Measurements from ENCODE around the gene SSR2.
A peak's percentile ranks its signal among the peaks of the same experiment; 100 is the strongest.

The SSR2 gene

DNA sequence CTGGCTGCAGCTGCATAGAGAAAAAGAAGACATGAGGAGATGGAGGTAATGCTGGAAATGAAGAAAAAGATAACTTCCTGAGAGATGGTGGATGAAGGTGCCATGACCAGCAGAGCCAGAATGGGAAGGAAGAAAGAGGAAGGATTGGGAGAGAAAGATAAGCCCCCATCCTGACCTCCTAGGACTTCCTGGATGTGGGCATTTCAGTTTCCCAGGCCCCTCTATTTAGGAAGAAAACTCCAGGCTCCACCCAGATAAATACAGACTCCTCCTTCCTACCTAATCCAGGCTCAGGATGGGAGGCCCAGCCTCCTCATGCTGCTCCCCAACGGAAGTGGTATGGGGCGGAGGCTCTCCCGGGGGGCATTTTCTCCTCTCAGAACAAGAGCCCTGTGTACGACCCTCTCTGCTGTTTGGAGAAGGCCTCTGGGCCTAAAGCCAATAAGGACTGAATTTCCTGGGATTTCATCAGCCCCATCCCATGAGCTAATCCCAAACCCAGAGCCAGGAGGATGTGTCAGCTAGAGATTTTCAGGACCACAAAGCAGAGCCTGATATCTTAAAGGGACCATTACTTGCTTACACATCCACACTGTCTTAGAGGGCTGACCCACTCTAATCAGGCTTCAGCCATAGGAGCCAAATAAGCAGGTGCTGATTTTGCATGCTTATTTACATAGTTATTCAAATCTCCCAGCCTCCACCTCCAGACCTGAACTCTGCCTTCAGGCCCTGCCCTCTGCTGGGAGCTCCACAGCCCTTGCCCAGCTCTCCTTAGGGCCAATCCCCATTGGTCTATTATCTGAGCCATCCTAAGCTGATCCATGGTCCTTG is 37.3 kb downstream of the SSR2 start (continued):
- TF ChIP-seq, protein P1, sequence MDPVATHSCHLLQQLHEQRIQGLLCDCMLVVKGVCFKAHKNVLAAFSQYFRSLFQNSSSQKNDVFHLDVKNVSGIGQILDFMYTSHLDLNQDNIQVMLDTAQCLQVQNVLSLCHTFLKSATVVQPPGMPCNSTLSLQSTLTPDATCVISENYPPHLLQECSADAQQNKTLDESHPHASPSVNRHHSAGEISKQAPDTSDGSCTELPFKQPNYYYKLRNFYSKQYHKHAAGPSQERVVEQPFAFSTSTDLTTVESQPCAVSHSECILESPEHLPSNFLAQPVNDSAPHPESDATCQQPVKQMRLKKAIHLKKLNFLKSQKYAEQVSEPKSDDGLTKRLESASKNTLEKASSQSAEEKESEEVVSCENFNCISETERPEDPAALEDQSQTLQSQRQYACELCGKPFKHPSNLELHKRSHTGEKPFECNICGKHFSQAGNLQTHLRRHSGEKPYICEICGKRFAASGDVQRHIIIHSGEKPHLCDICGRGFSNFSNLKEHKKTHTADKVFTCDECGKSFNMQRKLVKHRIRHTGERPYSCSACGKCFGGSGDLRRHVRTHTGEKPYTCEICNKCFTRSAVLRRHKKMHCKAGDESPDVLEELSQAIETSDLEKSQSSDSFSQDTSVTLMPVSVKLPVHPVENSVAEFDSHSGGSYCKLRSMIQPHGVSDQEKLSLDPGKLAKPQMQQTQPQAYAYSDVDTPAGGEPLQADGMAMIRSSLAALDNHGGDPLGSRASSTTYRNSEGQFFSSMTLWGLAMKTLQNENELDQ (tag by site-specific recombination; IDR thresholded peaks at IDR 0.05; ENCODE audit: low read depth) = no peak
- TF ChIP-seq GLIS2 (tag by site-specific recombination; IDR thresholded peaks at IDR 0.05) = peak; percentile 55
- peak; percentile 38; the same call in 1 of the 2 replicates for TF ChIP-seq ZIC2 (tag by site-specific recombination; IDR thresholded peaks at IDR 0.05)
- no peak for TF ChIP-seq ZNF274 (IDR thresholded peaks at IDR 0.05; ENCODE audit: low read length)
- TF ChIP-seq ZNF274 (tag by site-specific recombination; IDR thresholded peaks at IDR 0.05; ENCODE audit: borderline replicate concordance) = no peak
- TF ChIP-seq ZBTB8A (tag by site-specific recombination; IDR thresholded peaks at IDR 0.05) = peak; percentile 70
- TF ChIP-seq BCL11B (tag by site-specific recombination; IDR thresholded peaks at IDR 0.05; ENCODE audit: low read depth) = no peak
- TF ChIP-seq OVOL3 (tag by site-specific recombination; IDR thresholded peaks at IDR 0.05) = no peak
- TF ChIP-seq FEZF1 (tag by site-specific recombination; IDR thresholded peaks at IDR 0.05) = 0 out of 2 replicates have a peak, but pooled peaks have one; percentile 26
- TF ChIP-seq ZNF830 (tag by site-specific recombination; IDR thresholded peaks at IDR 0.05; ENCODE audit: low read depth) = no peak
- no peak for TF ChIP-seq ZNF548 (tag by site-specific recombination; IDR thresholded peaks at IDR 0.05)
- TF ChIP-seq, protein P2, sequence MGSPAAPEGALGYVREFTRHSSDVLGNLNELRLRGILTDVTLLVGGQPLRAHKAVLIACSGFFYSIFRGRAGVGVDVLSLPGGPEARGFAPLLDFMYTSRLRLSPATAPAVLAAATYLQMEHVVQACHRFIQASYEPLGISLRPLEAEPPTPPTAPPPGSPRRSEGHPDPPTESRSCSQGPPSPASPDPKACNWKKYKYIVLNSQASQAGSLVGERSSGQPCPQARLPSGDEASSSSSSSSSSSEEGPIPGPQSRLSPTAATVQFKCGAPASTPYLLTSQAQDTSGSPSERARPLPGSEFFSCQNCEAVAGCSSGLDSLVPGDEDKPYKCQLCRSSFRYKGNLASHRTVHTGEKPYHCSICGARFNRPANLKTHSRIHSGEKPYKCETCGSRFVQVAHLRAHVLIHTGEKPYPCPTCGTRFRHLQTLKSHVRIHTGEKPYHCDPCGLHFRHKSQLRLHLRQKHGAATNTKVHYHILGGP (tag by site-specific recombination; IDR thresholded peaks at IDR 0.05) = no peak
- TF ChIP-seq ZNF654 (tag by site-specific recombination; IDR thresholded peaks at IDR 0.05; ENCODE audit: low read depth) = no peak
- TF ChIP-seq ZNF221 (tag by site-specific recombination; IDR thresholded peaks at IDR 0.05; ENCODE audit: borderline replicate concordance) = 0 out of 2 replicates have a peak, but pooled peaks have one; percentile 18
- TF ChIP-seq KLF7 (tag by site-specific recombination; IDR thresholded peaks at IDR 0.05; ENCODE audit: borderline replicate concordance) = no peak
- TF ChIP-seq ZNF366 (tag by site-specific recombination; conservative IDR thresholded peaks at IDR 0.05) = peak; percentile 93
- TF ChIP-seq SETDB1 (IDR thresholded peaks at IDR 0.05; ENCODE audit: insufficient read length, low read length) = no peak
- TF ChIP-seq ZNF670 (tag by site-specific recombination; IDR thresholded peaks at IDR 0.05; ENCODE audit: low read depth) = no peak
- TF ChIP-seq ZNF354C (tag by site-specific recombination; IDR thresholded peaks at IDR 0.05; ENCODE audit: borderline replicate concordance, low read depth) = no peak
- TF ChIP-seq ZNF266 (tag by site-specific recombination; IDR thresholded peaks at IDR 0.05; ENCODE audit: low read depth) = no peak
- no peak for TF ChIP-seq ZNF311 (tag by site-specific recombination; IDR thresholded peaks at IDR 0.05; ENCODE audit: borderline replicate concordance)
- TF ChIP-seq ZBTB21 (tag by site-specific recombination; IDR thresholded peaks at IDR 0.05) = peak; percentile 57; the same call in 1 of the 2 replicates
- peak; percentile 78 for TF ChIP-seq SP3 (tag by site-specific recombination; IDR thresholded peaks at IDR 0.05)
- no peak for TF ChIP-seq ZNF426 (tag by site-specific recombination; IDR thresholded peaks at IDR 0.05)
- no peak for TF ChIP-seq ZNF530 (tag by site-specific recombination; IDR thresholded peaks at IDR 0.05; ENCODE audit: low read depth)
- peak; percentile 85 for TF ChIP-seq SP7 (tag by site-specific recombination; IDR thresholded peaks at IDR 0.05)
- TF ChIP-seq MZF1 (tag by site-specific recombination; IDR thresholded peaks at IDR 0.05; ENCODE audit: borderline replicate concordance) = peak; percentile 97
- TF ChIP-seq, protein P3, sequence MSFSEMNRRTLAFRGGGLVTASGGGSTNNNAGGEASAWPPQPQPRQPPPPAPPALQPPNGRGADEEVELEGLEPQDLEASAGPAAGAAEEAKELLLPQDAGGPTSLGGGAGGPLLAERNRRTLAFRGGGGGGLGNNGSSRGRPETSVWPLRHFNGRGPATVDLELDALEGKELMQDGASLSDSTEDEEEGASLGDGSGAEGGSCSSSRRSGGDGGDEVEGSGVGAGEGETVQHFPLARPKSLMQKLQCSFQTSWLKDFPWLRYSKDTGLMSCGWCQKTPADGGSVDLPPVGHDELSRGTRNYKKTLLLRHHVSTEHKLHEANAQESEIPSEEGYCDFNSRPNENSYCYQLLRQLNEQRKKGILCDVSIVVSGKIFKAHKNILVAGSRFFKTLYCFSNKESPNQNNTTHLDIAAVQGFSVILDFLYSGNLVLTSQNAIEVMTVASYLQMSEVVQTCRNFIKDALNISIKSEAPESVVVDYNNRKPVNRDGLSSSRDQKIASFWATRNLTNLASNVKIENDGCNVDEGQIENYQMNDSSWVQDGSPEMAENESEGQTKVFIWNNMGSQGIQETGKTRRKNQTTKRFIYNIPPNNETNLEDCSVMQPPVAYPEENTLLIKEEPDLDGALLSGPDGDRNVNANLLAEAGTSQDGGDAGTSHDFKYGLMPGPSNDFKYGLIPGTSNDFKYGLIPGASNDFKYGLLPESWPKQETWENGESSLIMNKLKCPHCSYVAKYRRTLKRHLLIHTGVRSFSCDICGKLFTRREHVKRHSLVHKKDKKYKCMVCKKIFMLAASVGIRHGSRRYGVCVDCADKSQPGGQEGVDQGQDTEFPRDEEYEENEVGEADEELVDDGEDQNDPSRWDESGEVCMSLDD (tag by site-specific recombination; IDR thresholded peaks at IDR 0.05) = peak; percentile 94
- no peak for TF ChIP-seq ZNF391 (tag by site-specific recombination; IDR thresholded peaks at IDR 0.05; ENCODE audit: borderline replicate concordance, low read depth)
- TF ChIP-seq ZNF174 (tag by site-specific recombination; IDR thresholded peaks at IDR 0.05) = no peak
- TF ChIP-seq, protein P4, sequence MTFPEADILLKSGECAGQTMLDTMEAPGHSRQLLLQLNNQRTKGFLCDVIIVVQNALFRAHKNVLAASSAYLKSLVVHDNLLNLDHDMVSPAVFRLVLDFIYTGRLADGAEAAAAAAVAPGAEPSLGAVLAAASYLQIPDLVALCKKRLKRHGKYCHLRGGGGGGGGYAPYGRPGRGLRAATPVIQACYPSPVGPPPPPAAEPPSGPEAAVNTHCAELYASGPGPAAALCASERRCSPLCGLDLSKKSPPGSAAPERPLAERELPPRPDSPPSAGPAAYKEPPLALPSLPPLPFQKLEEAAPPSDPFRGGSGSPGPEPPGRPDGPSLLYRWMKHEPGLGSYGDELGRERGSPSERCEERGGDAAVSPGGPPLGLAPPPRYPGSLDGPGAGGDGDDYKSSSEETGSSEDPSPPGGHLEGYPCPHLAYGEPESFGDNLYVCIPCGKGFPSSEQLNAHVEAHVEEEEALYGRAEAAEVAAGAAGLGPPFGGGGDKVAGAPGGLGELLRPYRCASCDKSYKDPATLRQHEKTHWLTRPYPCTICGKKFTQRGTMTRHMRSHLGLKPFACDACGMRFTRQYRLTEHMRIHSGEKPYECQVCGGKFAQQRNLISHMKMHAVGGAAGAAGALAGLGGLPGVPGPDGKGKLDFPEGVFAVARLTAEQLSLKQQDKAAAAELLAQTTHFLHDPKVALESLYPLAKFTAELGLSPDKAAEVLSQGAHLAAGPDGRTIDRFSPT (tag by site-specific recombination; IDR thresholded peaks at IDR 0.05) = no peak
- no peak for TF ChIP-seq ZNF791 (tag by site-specific recombination; IDR thresholded peaks at IDR 0.05)

Measured in HEK293 (cell line).